DND-41 (cell line): ENCODE results near the gene ACSL4.
A peak's percentile ranks its signal among the peaks of the same experiment; 100 is the strongest.

Experiments
- ATAC-seq: fragments of 200-7000 bp; cut with Tn5 transposase; 3 replicates; pipeline ENCODE4 v1.9.1; 2021; ENCODE audit warnings: low read depth; ENCODE audit not compliant: insufficient read depth
- DNase-seq: peaks from one replicate; pipeline ENCODE4 v3.0.0-alpha.2; 2020
- H2AFZ ChIP-seq: 2 replicates; pipeline ENCODE4 v1.6.0; 2012; ENCODE audit warnings: low read depth, low read length
- H3K27ac ChIP-seq: 2 replicates; pipeline ENCODE4 v1.5.1; 2012; ENCODE audit warnings: low read length, inconsistent platforms
- H3K27me3 ChIP-seq: fragments of 200-600 bp; sonication (generic); 2 replicates; pipeline ENCODE4 v1.6.0; 2012; ENCODE audit warnings: low read length, mild to moderate bottlenecking, inconsistent platforms; ENCODE audit not compliant: insufficient read depth, poor library complexity
- H3K36me3 ChIP-seq: 2 replicates; pipeline ENCODE4 v1.5.1; 2012; ENCODE audit warnings: low read length, inconsistent platforms; ENCODE audit not compliant: insufficient read depth
- H3K4me1 ChIP-seq: 2 replicates; pipeline ENCODE4 v1.5.1; 2012; ENCODE audit warnings: mild to moderate bottlenecking, low read length; ENCODE audit not compliant: insufficient read depth
- H3K4me2 ChIP-seq: 2 replicates; pipeline ENCODE4 v1.6.0; 2012; ENCODE audit warnings: mild to moderate bottlenecking, moderate library complexity, low read length, inconsistent platforms; ENCODE audit not compliant: insufficient read depth
- H3K4me3 ChIP-seq, 2 experiments: fragments of 200-600 bp in 1 of 2; shearing (Covaris generic) in 1 of 2; 2 replicates each; pipeline ENCODE4 v1.5.1; 2012 to 2016; ENCODE audit warnings: inconsistent platforms in 2 of 2, low read length in 2 of 2, mild to moderate bottlenecking in 2 of 2, low read depth in 1 of 2, moderate library complexity in 1 of 2
- H3K79me2 ChIP-seq: 2 replicates; pipeline ENCODE4 v1.6.0; 2012; ENCODE audit warnings: low read length, inconsistent platforms; ENCODE audit not compliant: insufficient read depth
- H3K9ac ChIP-seq: 2 replicates; pipeline ENCODE4 v1.6.0; 2012; ENCODE audit warnings: low read depth, mild to moderate bottlenecking, inconsistent platforms, low read length, moderate library complexity
- H3K9me3 ChIP-seq: 2 replicates; pipeline ENCODE4 v1.5.1; 2012; ENCODE audit warnings: low read length, moderate library complexity, mild to moderate bottlenecking, inconsistent platforms; ENCODE audit not compliant: insufficient read depth, severe bottlenecking
- H4K20me1 ChIP-seq: 2 replicates; pipeline ENCODE4 v1.6.0; 2012; ENCODE audit warnings: low read length; ENCODE audit not compliant: insufficient read depth
- EZH2 ChIP-seq: IDR thresholded peaks from 3 replicates; pipeline ENCODE4 v1.6.1; 2012; ENCODE audit warnings: borderline replicate concordance, low read depth, mild to moderate bottlenecking, moderate library complexity, low read length, inconsistent platforms; ENCODE audit not compliant: severe bottlenecking
- TF ChIP-seq, protein P1 (sequence below): IDR thresholded peaks from 2 replicates; pipeline ENCODE4 v1.5.1; 2012; ENCODE audit warnings: borderline replicate concordance, low read length, moderate library complexity, mild to moderate bottlenecking; ENCODE audit not compliant: poor library complexity, severe bottlenecking; ENCODE audit errors: extremely low read depth

The ACSL4 gene

DNA sequence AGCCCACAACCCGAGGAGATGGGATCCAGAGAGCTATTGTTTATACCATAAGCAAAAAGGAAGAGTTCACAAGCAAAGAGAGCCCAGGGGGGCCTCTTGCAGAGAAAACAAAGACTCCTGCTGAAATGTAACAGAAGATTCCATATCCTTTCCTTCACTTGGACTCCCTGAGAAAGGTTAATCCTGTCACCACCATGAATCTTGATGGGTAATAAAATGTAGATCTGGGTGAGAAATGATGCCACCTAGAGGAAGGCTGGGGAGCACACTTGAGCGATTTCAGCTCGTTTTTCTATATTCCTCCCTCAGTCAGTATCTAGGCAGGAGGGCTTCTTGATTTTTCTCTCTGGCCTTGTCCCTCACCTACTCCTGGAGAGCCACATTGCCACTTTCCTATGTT lies 97.9 kb downstream of the ACSL4 start:
- H3K27ac ChIP-seq: no peak overlapping the region

DNA sequence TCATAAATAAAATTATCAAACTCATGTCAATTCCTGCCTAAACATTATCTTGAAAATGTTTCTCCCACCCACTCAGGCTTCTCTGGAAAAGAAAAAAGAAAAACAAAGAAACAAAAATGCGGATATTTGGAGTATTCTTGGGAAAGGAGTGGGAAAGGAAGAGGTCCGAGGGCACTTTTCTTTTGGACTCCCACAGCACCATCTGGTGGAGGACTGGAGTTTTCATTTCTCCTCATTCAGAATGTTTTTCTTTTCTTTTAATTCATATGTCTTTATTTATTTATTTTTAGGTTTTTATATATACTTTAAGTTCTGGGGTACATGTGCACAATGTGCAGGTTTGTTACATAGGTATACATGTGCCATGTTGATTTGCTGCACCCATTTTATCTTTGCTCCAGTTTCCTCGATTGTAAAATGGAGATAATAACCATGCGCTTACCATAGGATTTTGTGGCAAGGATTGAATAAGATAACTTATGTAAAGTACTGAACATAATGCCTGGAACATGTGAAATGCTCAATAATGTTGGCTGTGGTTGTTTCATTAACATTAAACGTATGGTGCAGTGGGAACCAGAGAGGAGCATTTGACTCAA lies 100.1 kb downstream of the ACSL4 start:
- Histone ChIP-seq H3K79me2 (no peaks in the 10 kb centered on the region), H3K27me3 (no peaks in the 10 kb centered on the region), H3K9me3 (no peaks in the 10 kb centered on the region), H3K36me3 (no peaks in the 10 kb centered on the region), H4K20me1 (no peaks in the 10 kb centered on the region), H3K4me3 (no peak overlapping the region), H3K4me2 (no peak overlapping the region), H3K4me1 (no peaks in the 10 kb centered on the region), H3K27ac (no peak overlapping the region), H3K9ac (no peak overlapping the region), H2AFZ (no peak overlapping the region)
- no peak for DNase-seq
- TF ChIP-seq, protein P1, sequence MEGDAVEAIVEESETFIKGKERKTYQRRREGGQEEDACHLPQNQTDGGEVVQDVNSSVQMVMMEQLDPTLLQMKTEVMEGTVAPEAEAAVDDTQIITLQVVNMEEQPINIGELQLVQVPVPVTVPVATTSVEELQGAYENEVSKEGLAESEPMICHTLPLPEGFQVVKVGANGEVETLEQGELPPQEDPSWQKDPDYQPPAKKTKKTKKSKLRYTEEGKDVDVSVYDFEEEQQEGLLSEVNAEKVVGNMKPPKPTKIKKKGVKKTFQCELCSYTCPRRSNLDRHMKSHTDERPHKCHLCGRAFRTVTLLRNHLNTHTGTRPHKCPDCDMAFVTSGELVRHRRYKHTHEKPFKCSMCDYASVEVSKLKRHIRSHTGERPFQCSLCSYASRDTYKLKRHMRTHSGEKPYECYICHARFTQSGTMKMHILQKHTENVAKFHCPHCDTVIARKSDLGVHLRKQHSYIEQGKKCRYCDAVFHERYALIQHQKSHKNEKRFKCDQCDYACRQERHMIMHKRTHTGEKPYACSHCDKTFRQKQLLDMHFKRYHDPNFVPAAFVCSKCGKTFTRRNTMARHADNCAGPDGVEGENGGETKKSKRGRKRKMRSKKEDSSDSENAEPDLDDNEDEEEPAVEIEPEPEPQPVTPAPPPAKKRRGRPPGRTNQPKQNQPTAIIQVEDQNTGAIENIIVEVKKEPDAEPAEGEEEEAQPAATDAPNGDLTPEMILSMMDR: peak; percentile 34
- TF ChIP-seq EZH2: no peak
- ATAC-seq: no peak

More for the DNA sequence above, 97.9 kb downstream of the ACSL4 start:
- Histone ChIP-seq H3K79me2 (no peaks in the 10 kb centered on the region), H3K9ac (no peak overlapping the region), H3K36me3 (no peaks in the 10 kb centered on the region), H2AFZ (no peak overlapping the region), H3K4me3 (no peak overlapping the region), H3K4me2 (no peak overlapping the region), H4K20me1 (no peaks in the 10 kb centered on the region), H3K27me3 (no peaks in the 10 kb centered on the region), H3K9me3 (no peaks in the 10 kb centered on the region), H3K4me1 (no peaks in the 10 kb centered on the region)
- DNase-seq (no peak), ATAC-seq (0 out of 3 replicates have a peak, but pooled peaks have one; percentile 39)
- TF ChIP-seq EZH2: no peak
- TF ChIP-seq, protein P1: peak; percentile 61

DNA sequence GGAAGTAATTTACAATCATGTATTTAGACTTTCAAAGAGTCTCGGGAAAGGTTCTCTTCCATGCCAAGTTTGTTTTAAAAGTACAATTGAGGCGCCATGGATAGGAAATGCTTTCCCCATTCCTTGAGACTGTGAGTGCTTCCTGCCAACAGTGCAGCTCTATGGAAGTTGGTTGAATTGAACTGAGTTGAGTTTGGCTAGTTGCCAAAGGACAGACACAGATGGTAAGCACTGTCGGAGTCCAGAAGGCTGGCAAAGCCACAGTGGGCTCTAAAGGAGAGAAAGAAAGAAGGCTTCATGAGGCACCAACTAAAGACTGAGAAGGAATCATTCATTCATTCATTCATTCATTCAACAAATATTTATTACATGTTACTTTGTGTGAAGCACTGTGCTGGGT lies 103.7 kb downstream of the ACSL4 start:
- no peak overlapping the region for H3K4me3 ChIP-seq
- no peak overlapping the region for H3K27ac ChIP-seq
- H3K9ac ChIP-seq: no peak overlapping the region
- no peak for TF ChIP-seq EZH2
- TF ChIP-seq, protein P1: no peak
- H3K4me1 ChIP-seq: no peaks in the 10 kb centered on the region
- no peaks in the 10 kb centered on the region for H3K79me2 ChIP-seq
- no peaks in the 10 kb centered on the region for H3K36me3 ChIP-seq
- no peak for DNase-seq
- no peaks in the 10 kb centered on the region for H3K9me3 ChIP-seq
- ATAC-seq: no peak
- H3K27me3 ChIP-seq: no peaks in the 10 kb centered on the region
- no peak overlapping the region for H2AFZ ChIP-seq
- no peak overlapping the region for H3K4me2 ChIP-seq
- H4K20me1 ChIP-seq: no peaks in the 10 kb centered on the region
